Sigmoid colon (tissue), 7 donors: Measurements from ENCODE around the gene FAM184B. TPM values are rescaled to one million over a fixed set of nuclear protein-coding genes. Genes with fewer than 3 reads are reported as not detected.

Experiments used
- DNase-seq: peaks from one replicate; pipeline ENCODE4 v3.0.0-alpha.2; 2019
- H3K27ac ChIP-seq, 4 donors: fragments of 200-600 bp; sonication (generic); one replicate each; pipeline ENCODE4 v1.5.1; 2016 to 2019; ENCODE audit warnings: mild to moderate bottlenecking in 1 of 4
- H3K27me3 ChIP-seq, 3 donors: fragments of 200-600 bp; sonication (generic); one replicate each; pipeline ENCODE4 v1.5.1; 2019; ENCODE audit warnings: mild to moderate bottlenecking in 1 of 3
- H3K36me3 ChIP-seq, 4 donors: fragments of 200-600 bp; sonication (generic); one replicate each; pipeline ENCODE4 v1.5.1; 2016 to 2019
- H3K4me1 ChIP-seq, 4 donors: fragments of 200-600 bp; sonication (generic); one replicate each; pipeline ENCODE4 v1.5.1; 2017 to 2019
- H3K4me3 ChIP-seq, 4 donors: fragments of 200-600 bp; sonication (generic); one replicate each; pipeline ENCODE4 v1.5.1; 2017 to 2019; ENCODE audit warnings: mild to moderate bottlenecking in 2 of 4, moderate library complexity in 1 of 4
- H3K9me3 ChIP-seq, 4 donors: fragments of 200-600 bp in 3 of 4; sonication (generic) in 3 of 4; one replicate each; pipeline versions ENCODE4 v1.5.1 to v1.6.1; 2013 to 2019
- CTCF ChIP-seq, 4 experiments: fragments of 450-650 bp in 3 of 4; fragments of 200-600 bp in 1 of 4; IDR thresholded peaks; one replicate each; pipeline ENCODE4 v1.5.1; 2016 to 2019; ENCODE audit warnings: antibody characterized with exemption in 4 of 4, mild to moderate bottlenecking in 3 of 4, moderate library complexity in 2 of 4
- EP300 ChIP-seq, 4 donors: sonication (generic); formaldehyde crosslinking; IDR thresholded peaks; one replicate each; pipeline ENCODE4 v1.6.1; 2017; ENCODE audit warnings: antibody characterized with exemption in 4 of 4
- POLR2A ChIP-seq, 2 donors: fragments of 450-650 bp; IDR thresholded peaks; one replicate each; pipeline ENCODE4 v1.6.1; 2016; ENCODE audit warnings: antibody characterized with exemption in 2 of 2, mild to moderate bottlenecking in 2 of 2, moderate library complexity in 2 of 2
- POLR2AphosphoS5 ChIP-seq, 4 donors: sonication (generic); formaldehyde crosslinking; IDR thresholded peaks; one replicate each; pipeline ENCODE4 v1.6.1; 2017; ENCODE audit warnings: antibody characterized with exemption in 4 of 4
- WGBS, 2 donors: extraction: QIAGEN DNeasy Blood & Tissue Kit; methylation state at CpG; one replicate each; pipeline ENCODE4 v1.1.7; 2013; 5-methylcytosine and 5-hydroxymethylcytosine counted together
- intact Hi-C: fragments of 100-400 bp; cut with DNase I; formaldehyde crosslinking; loops from one replicate; pipeline ENCODE4 v1.15.1; 2023
- polyA plus RNA-seq, 3 donors: library from polyadenylated mRNA; stranded (reverse); fragments of 200-250 nt; gene quantifications; one replicate each; pipeline ENCODE4 v1.2.3, GENCODE V29; 2013
- total RNA-seq, 4 donors: library from RNA; depleted of rRNA; stranded (reverse); fragments of >200 nt; gene quantifications; one replicate each; pipeline ENCODE4 v1.1.0, GENCODE V29; 2016
- donor health status: healthy with polysubstance abuse.
- donor health status: Bipolar disorder and iron deficiency.
- donor health status: healthy.

FAM184B gene
- total and polyA plus RNA-seq, 7 donors: under 0.01 to 0.23 (median 0.23) TPM; not detected in 4

- no peaks in the 10 kb centered on the region for H3K36me3 ChIP-seq
- TF ChIP-seq EP300 (IDR thresholded peaks at IDR 0.05): no peak
- TF ChIP-seq POLR2AphosphoS5 (IDR thresholded peaks at IDR 0.05): no peak
- TF ChIP-seq POLR2A (IDR thresholded peaks at IDR 0.05): no peak
- TF ChIP-seq CTCF (IDR thresholded peaks at IDR 0.05): no peak
- no peak for DNase-seq
- WGBS, 2 donors: 89 to 93% methylated on average over 2 of the region's 2 CpGs
- H3K27ac ChIP-seq: no peak overlapping the region
- H3K4me3 ChIP-seq: no peak overlapping the region
- intact Hi-C loops: no loop called here
- H3K9me3 ChIP-seq: no peaks in the 10 kb centered on the region
- no peaks in the 10 kb centered on the region for H3K4me1 ChIP-seq
- H3K27me3 ChIP-seq: no peaks in the 10 kb centered on the region
These were observed 54.5 kb downstream of the FAM184B start for GRCh38 chr4:17726911-17727310.

- Histone ChIP-seq H3K36me3 (no peaks in the 10 kb centered on the region), H3K9me3 (no peaks in the 10 kb centered on the region), H3K4me3 (no peak overlapping the region), H3K27ac (no peak overlapping the region), H3K4me1 (no peaks in the 10 kb centered on the region), H3K27me3 (no peaks in the 10 kb centered on the region)
- intact Hi-C loops: no loop called here
- TF ChIP-seq POLR2AphosphoS5 (IDR thresholded peaks at IDR 0.05) (no peak), CTCF (IDR thresholded peaks at IDR 0.05) (no peak), EP300 (IDR thresholded peaks at IDR 0.05) (no peak), POLR2A (IDR thresholded peaks at IDR 0.05) (no peak)
- 83 to 85% methylated on average over 7 of the region's 7 CpGs for WGBS, 2 donors
- DNase-seq: no peak
These were observed 57.8 kb downstream of the FAM184B start for GRCh38 chr4:17723648-17724047.

- WGBS, 2 donors: 82 to 86% methylated on average over 3 of the region's 3 CpGs
- Histone ChIP-seq H3K4me3 (no peak overlapping the region), H3K27ac (no peak overlapping the region), H3K4me1 (no peaks in the 10 kb centered on the region), H3K9me3 (no peaks in the 10 kb centered on the region), H3K36me3 (no peaks in the 10 kb centered on the region), H3K27me3 (no peaks in the 10 kb centered on the region)
- intact Hi-C loops: no loop called here
- DNase-seq: no peak
- TF ChIP-seq EP300 (IDR thresholded peaks at IDR 0.05) (no peak), POLR2A (IDR thresholded peaks at IDR 0.05) (no peak), CTCF (IDR thresholded peaks at IDR 0.05) (no peak), POLR2AphosphoS5 (IDR thresholded peaks at IDR 0.05) (no peak)
These were observed 59.1 kb downstream of the FAM184B start for GRCh38 chr4:17722356-17722700.

GRCh38 chr4:17721496-17722355, 59.7 kb downstream of the FAM184B start:
- DNase-seq: no peak
- intact Hi-C loops: no loop called here
- 84 to 87% methylated on average over 16 of the region's 16 CpGs for WGBS, 2 donors
- H3K4me3 ChIP-seq: no peak overlapping the region
- H3K36me3 ChIP-seq: no peaks in the 10 kb centered on the region
- H3K4me1 ChIP-seq: no peaks in the 10 kb centered on the region
- TF ChIP-seq POLR2AphosphoS5 (IDR thresholded peaks at IDR 0.05) (no peak), POLR2A (IDR thresholded peaks at IDR 0.05) (no peak), CTCF (IDR thresholded peaks at IDR 0.05) (no peak), EP300 (IDR thresholded peaks at IDR 0.05) (no peak)
- no peaks in the 10 kb centered on the region for H3K9me3 ChIP-seq
- H3K27ac ChIP-seq: no peak overlapping the region
- H3K27me3 ChIP-seq: no peaks in the 10 kb centered on the region
